Fibroblast of peridontal ligament (primary cell): ENCODE results near the gene ABL1.

ENCODE experiments used
- DNase-seq: peaks from one replicate; pipeline ENCODE4 v3.0.0-alpha.2; 2010; ENCODE audit errors: extremely low read depth

Gene ABL1

DNA sequence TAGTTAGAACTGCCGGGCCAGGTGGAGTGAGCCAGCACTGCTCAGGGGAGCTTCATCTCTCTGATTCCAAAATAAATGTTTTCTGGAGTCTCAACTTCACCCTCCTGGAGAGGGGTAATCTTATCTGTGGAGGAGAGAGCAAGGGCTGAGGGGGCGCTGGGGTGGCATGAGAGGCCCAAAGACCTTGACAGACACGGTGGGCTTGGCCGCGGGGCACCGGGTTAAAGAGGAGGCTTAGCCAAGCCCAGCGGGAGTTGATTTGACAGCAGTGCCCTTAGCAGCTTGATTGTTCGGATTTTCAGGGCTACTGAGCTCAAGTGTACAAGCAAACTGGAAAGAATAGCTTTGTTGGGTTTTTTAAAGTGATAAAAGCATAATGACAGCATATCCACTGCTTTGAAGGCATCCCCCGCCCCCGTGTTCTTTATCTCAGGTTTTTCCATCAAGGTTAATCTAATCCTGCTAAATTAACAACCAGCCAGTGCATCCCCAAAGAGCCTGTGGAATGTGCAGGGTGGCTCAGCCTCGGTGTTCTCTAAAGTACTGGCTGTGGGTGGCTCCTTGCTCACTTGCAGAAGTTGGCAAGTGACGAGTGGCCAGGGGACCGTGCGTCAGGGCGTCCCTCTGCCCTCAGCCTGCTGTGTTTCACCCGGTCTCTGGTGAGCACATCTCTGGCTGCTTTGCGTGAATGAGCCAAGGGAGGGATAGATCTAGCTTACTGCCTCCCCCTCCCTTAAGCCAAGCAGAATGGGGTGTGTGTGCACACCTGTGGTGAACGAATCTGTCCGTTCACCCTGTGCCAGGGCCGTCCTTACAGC is 56.0 kb downstream of the ABL1 start:
- no peak for DNase-seq

GRCh38 chr9:130891688-130892476 is 56.8 kb downstream of the ABL1 start:
- no peak for DNase-seq

DNA sequence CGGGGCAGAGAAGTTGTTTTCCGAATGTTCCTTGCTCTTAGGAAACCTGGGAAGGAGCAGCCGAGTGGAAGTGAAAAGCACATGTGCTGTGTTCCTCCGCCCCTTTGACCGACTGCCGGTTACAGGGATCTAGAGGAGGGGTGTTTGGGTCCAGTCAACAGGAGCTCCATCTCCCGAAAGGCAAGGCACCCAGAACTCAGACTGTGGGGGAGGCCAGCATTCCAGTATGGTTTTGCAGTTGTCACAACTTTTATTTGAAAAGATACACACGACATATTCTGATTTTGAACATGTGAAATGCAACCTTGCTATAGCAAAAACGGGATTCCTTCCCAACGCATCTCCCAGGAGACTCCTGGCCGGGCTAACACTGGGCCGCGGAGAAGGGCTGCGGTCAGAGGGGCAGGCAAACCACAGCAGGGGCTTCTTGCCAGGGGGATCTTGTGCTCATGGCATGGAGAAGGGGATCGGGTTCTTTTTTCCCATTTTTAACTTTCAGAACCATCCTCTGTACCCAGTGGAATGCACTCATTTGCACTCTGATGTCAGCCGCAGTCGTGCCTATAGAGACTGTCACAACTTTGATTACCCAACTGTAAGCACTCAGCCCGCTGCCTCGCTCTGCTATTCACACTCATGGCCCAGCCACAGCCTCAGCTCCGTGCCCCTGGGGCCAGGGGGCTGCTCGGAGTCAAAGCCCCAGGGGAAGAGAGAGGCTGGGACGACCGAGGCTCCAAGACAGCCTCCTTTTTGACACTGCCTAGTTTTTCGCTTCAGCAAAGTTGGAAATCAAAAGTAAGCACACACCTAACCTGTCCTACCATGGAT is 57.6 kb downstream of the ABL1 start:
- DNase-seq, result peak; percentile 76

DNA sequence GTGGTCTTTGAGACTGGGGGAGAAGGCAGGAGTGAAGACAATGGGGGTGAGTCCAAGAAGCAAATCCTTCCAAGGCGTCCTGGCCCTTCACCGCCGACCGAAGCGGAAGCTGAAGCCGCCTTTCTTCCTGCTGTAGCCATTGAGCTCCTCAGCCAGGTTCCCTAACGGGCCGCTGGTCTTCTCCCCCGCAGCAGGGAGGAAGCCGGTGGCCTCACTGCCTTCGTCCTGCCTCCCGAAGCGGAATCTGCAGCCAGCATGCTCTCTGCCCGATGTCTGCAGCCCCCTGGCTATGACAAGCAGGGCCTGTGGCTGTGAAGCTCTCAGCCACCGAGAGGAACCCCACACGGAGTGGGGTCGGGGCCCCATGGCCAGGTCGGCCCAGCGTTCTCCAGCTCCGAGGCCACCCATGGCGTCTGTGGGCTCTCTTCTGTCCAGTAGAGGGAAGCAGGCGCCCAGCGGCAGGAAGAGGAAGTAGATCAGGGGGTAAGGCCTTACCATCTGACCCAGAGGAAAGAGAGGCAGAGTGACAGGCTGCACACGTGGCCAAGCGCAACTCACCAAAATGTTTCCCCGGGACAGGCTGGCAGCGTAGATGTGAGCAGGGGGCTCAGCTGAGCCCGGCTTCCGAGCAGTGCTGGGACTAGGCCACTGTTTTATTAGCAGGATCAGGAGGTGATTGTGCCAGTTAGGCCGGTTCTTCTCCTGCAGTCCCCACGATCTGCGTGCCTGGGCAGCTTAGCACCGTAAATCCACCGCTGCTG is 58.5 kb downstream of the ABL1 start:
- no peak for DNase-seq

DNA sequence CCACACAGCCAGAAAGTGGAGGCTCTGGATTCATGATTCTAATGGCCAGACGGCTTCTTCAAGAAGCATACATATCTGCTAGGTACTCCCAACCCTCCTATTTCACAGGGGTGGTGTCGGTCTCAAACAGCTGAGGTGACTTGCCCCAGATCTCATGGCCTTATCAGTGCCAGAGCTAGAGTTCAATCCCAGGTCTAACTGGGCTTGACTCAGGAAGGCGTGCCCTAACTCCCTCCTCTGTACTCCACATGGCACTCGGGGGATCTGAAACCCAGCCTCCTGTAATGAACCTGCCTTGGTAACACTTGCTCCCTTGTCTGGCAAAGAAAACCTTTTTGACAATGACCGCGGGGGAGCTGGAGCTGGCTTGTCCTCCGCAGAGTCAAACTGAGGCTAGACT is 59.5 kb downstream of the ABL1 start:
- DNase-seq, result no peak

DNA sequence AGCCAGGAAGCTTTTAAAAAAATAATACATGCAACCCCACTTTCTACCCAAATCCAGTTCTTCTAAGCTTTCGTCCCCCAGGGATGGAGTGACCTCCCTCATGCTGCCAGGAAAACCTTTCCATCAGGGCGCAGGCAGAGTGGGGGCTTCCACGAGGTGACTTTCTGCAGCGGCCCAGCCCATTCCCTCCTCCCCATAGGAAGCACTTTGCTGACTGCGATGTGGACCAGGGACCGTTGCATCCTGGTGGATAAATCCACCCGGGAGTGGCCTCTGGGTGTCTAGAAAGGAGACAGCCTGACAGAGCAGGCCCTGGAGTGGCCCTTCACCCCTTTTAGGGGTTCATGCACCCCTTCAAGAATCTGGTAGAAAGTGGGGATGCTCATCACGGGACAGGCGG is 60.0 kb downstream of the ABL1 start:
- DNase-seq, result no peak

- no peak for DNase-seq
These were observed 60.6 kb downstream of the ABL1 start for GRCh38 chr9:130895481-130896232.

GRCh38 chr9:130896233-130897014 is 61.4 kb downstream of the ABL1 start, which contains the start of gene QRFP:
QRFP (minus strand) TSS chr9:130896812; CDS start chr9:130893838, 2,974 bp downstream.
- DNase-seq, result no peak

- no peak for DNase-seq
These were observed 62.2 kb downstream of the ABL1 start for GRCh38 chr9:130897105-130897751.

- no peak for DNase-seq
These were observed 62.9 kb downstream of the ABL1 start for GRCh38 chr9:130897848-130898551.

GRCh38 chr9:130898552-130898852 is 63.4 kb downstream of the ABL1 start:
- no peak for DNase-seq

- DNase-seq, result no peak
These were observed 64.1 kb downstream of the ABL1 start for GRCh38 chr9:130899051-130899748.

DNA sequence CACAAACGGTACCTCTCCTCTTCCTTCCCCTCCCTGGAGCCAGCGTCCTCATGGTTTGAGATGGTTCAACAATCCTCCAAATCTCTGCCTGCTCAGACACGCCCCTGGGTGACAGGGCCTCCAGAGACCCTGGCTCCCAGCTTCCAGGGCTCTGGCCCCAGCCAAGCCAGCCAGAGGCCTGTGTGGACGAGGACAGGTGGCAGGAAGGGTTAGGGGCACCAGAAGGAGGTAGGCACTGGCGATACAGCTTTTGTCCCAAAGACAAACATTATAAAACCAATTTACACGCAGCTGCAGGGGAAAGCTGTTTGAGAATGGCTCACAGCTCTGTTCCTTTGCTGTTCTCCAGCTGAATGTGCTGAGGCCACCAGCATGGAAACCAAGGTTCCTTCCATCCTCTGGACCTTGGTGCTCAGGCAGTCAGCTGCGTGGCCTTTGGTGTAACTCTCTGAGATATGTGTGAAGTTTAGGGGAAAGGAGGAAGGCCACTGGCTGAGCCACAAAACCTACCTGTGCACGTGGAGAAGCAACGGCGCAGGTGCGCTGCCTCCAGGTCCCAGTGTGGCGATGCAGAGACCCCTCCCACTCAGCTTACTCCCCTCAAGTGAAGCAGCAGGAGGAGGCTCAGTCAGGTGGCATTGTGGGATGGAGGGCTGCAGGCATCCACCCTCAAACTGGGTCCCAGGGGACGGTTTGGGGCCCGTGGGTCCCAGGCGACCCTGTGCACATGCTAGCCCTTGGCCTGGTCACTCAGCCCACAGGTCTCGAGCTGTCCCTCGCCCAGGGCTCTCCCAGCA is 65.8 kb downstream of the ABL1 start:
- DNase-seq, result no peak

- no peak for DNase-seq
These were observed 66.6 kb downstream of the ABL1 start for GRCh38 chr9:130901498-130902203.

GRCh38 chr9:130902204-130903185 is 67.4 kb downstream of the ABL1 start:
- no peak for DNase-seq
